Measurements from ENCODE around the gene ABCG1.

ABCG1 gene

GRCh38 chr21:42265231-42265812 lies 46.4 kb downstream of the ABCG1 start:
- Histone ChIP-seq H3K9me3 (replicated peaks; ENCODE audit: insufficient read depth, low read length) (no peaks in the 10 kb centered on the region), H4K20me1 (ENCODE audit: insufficient read depth, low read length) (no peaks in the 10 kb centered on the region), H3K79me2 (ENCODE audit: low read length) (no peaks in the 10 kb centered on the region), H3K9me2 (replicated peaks; ENCODE audit: insufficient read depth, low read length) (no peaks in the 10 kb centered on the region), H3K4me1 (ENCODE audit: low read length) (no peaks in the 10 kb centered on the region), H3K36me3 (replicated peaks; ENCODE audit: insufficient read depth, low read length) (no peaks in the 10 kb centered on the region), H2AFZ (ENCODE audit: low read length) (no peak overlapping the region), H3K9ac (ENCODE audit: low read length) (no peak overlapping the region), H3F3A (ENCODE audit: insufficient read depth, low read length) (no peaks in the 10 kb centered on the region), H3K4me2 (ENCODE audit: low read depth, low read length) (no peak overlapping the region), H3K27me3 (replicated peaks; ENCODE audit: insufficient read depth, low read length) (peaks cover 79% of the 10 kb centered on the region), H3K4me3 (ENCODE audit: low read length) (no peak overlapping the region), H3K27ac (ENCODE audit: low read length) (no peak overlapping the region)
- no peak for DNase-seq
- TF ChIP-seq CTCF (IDR thresholded peaks at IDR 0.05; ENCODE audit: low read length): no peak
- TF ChIP-seq EZH2 (optimal IDR thresholded peaks at IDR 0.05; ENCODE audit: low read depth, low read length): no peak
- no peak for TF ChIP-seq EZH2phosphoT487 (IDR thresholded peaks at IDR 0.05; ENCODE audit: low read length)

DNA sequence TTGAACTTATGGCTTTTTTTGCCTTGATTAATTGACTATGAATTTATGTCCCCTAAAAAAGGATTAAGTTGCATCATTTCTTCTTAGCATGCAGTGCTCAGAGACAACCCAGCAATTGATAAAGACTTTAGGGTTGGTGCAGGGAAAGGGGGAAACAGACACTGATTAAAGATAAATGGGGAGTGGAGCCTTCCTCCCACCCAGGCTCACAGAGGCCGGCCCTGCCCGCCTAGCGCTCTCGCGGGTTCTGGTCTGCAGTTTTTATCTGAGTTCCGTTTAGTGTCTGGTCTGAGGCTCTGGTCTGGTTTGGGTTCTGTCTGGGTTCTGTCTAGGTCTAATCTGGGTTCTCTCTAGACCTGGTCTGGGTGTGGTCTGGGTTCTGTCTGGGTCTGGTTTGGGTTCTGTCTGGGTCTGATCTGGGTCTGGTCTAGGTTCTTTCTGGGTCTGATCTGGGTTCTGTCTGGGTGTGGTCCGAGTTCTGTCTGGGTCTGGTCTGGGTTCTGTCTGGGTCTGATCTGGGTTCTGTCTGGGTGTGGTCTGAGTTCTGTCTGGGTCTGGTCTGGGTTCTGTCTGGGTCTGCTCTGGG lies 48.1 kb downstream of the ABCG1 start:
- TF ChIP-seq EZH2phosphoT487 (IDR thresholded peaks at IDR 0.05; ENCODE audit: low read length) (no peak), CTCF (IDR thresholded peaks at IDR 0.05; ENCODE audit: low read length) (no peak), EZH2 (optimal IDR thresholded peaks at IDR 0.05; ENCODE audit: low read depth, low read length) (no peak)
- H4K20me1 ChIP-seq (ENCODE audit: insufficient read depth, low read length): no peaks in the 10 kb centered on the region

DNA sequence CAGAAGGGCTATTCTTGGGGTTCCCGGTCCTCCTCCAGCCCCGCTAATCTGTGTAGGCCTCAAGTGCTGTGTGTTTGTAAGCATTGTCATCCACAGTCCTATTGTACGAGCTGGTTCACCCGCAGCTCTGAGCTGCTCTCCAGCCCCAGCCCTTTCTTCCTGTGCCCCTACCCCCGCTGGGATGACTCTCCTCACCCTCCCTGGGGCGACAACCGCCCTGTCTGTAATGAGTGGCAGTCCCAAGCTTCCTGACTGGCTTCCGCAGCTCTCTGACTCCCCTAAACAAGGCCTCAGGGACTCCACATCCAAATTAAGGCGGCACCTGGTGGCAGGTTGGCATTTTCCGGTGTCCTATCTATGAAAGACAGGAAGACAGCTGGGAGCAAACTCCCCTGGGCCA lies 50.4 kb downstream of the ABCG1 start:
- no peaks in the 10 kb centered on the region for H3K36me3 ChIP-seq (replicated peaks; ENCODE audit: insufficient read depth, low read length)
- H3K4me3 ChIP-seq (ENCODE audit: low read length): no peak overlapping the region
- no peaks in the 10 kb centered on the region for H3K4me1 ChIP-seq (ENCODE audit: low read length)
- no peaks in the 10 kb centered on the region for H4K20me1 ChIP-seq (ENCODE audit: insufficient read depth, low read length)
- H3K27me3 ChIP-seq (replicated peaks; ENCODE audit: insufficient read depth, low read length): peaks cover 80% of the 10 kb centered on the region
- no peak overlapping the region for H3K4me2 ChIP-seq (ENCODE audit: low read depth, low read length)
- no peak overlapping the region for H3K27ac ChIP-seq (ENCODE audit: low read length)
- H3F3A ChIP-seq (ENCODE audit: insufficient read depth, low read length): no peaks in the 10 kb centered on the region
- no peak overlapping the region for H3K9ac ChIP-seq (ENCODE audit: low read length)
- no peaks in the 10 kb centered on the region for H3K9me2 ChIP-seq (replicated peaks; ENCODE audit: insufficient read depth, low read length)
- H3K79me2 ChIP-seq (ENCODE audit: low read length): no peaks in the 10 kb centered on the region
- DNase-seq: no peak
- H2AFZ ChIP-seq (ENCODE audit: low read length): no peak overlapping the region
- TF ChIP-seq EZH2 (optimal IDR thresholded peaks at IDR 0.05; ENCODE audit: low read depth, low read length) (no peak), EZH2phosphoT487 (IDR thresholded peaks at IDR 0.05; ENCODE audit: low read length) (no peak), CTCF (IDR thresholded peaks at IDR 0.05; ENCODE audit: low read length) (no peak)
- H3K9me3 ChIP-seq (replicated peaks; ENCODE audit: insufficient read depth, low read length): no peaks in the 10 kb centered on the region

More for the DNA sequence above, 48.1 kb downstream of the ABCG1 start:
- Histone ChIP-seq H3K27ac (ENCODE audit: low read length) (no peak overlapping the region), H3K27me3 (replicated peaks; ENCODE audit: insufficient read depth, low read length) (peaks cover 82% of the 10 kb centered on the region), H3K36me3 (replicated peaks; ENCODE audit: insufficient read depth, low read length) (no peaks in the 10 kb centered on the region), H3K9me3 (replicated peaks; ENCODE audit: insufficient read depth, low read length) (no peaks in the 10 kb centered on the region), H2AFZ (ENCODE audit: low read length) (no peak overlapping the region), H3K4me1 (ENCODE audit: low read length) (no peaks in the 10 kb centered on the region), H3K4me2 (ENCODE audit: low read depth, low read length) (no peak overlapping the region), H3K79me2 (ENCODE audit: low read length) (no peaks in the 10 kb centered on the region), H3K4me3 (ENCODE audit: low read length) (no peak overlapping the region), H3K9me2 (replicated peaks; ENCODE audit: insufficient read depth, low read length) (no peaks in the 10 kb centered on the region), H3F3A (ENCODE audit: insufficient read depth, low read length) (no peaks in the 10 kb centered on the region), H3K9ac (ENCODE audit: low read length) (no peak overlapping the region)
- DNase-seq: no peak
